Measurements from ENCODE around the gene ALOX5.

DNA sequence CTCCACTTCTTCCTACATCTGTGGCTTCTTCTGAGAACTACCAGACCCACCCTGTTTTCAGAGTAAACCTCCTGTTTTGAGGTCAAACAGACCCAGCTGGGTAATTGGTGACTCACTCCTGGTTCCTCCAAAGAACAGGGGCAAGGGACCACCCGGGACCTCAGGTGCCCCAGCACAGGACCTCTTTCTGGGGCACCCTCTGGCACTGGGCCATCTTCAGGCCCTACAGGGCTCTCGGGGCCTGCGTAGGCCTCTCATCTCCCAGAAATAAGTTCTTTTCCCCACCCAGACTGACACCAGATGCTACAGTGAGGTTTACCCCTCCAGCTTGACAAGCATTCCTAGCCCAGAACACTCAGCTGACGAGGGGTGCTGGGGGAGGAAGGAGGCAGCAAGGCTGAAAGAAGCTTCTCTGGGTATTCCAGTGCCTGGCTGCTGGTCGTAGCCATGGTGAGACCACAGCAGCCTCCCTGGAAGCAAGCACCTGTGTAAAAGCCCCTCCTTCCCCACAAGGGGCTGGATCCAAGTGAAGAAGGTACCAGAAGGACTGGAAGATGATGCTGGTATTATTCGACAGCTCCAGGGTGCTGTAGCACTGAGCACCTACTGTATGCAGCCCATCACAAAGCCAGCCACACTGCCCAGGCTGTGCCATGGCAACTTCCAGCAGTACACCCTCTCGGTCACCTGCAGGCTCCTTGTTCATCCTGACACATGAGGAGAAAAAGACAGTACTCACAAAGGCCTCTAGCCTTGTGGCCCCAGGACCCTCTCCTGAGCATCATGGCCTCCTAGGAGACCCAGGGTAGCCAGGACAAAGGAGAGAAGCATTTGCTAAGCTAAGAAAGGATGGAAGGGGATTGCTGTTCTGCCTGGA lies 47.4 kb downstream of the ALOX5 start:
- TF ChIP-seq CTCF (conservative IDR thresholded peaks at IDR 0.05; ENCODE audit: low read depth, low read length), result no peak
- no peak for TF ChIP-seq CHD1 (IDR thresholded peaks at IDR 0.05; ENCODE audit: low read depth, low read length)
- TF ChIP-seq POLR2A (IDR thresholded peaks at IDR 0.05; ENCODE audit: low read depth, low read length), result no peak
- no peak for TF ChIP-seq ELK1 (IDR thresholded peaks at IDR 0.05; ENCODE audit: borderline replicate concordance, low read depth, low read length)
- no peak for TF ChIP-seq CEBPB (IDR thresholded peaks at IDR 0.05; ENCODE audit: low read depth, low read length)
- no peak for TF ChIP-seq USF2 (IDR thresholded peaks at IDR 0.05; ENCODE audit: low read depth, low read length)
- no peak for TF ChIP-seq RAD21 (IDR thresholded peaks at IDR 0.05; ENCODE audit: low read length)
- no peak for TF ChIP-seq RCOR1 (IDR thresholded peaks at IDR 0.05; ENCODE audit: insufficient replicate concordance, low read length)
- no peak for TF ChIP-seq SMC3 (IDR thresholded peaks at IDR 0.05; ENCODE audit: low read depth, low read length)
- no peak for TF ChIP-seq RFX5 (IDR thresholded peaks at IDR 0.05; ENCODE audit: low read depth, low read length)
- no peak for TF ChIP-seq MXI1 (IDR thresholded peaks at IDR 0.05; ENCODE audit: borderline replicate concordance, low read depth, low read length)
- no peak for TF ChIP-seq BHLHE40 (IDR thresholded peaks at IDR 0.05; ENCODE audit: low read depth, low read length)
- TF ChIP-seq FOS (IDR thresholded peaks at IDR 0.05; ENCODE audit: low read depth, low read length), result no peak
- no peak for TF ChIP-seq MAFK (IDR thresholded peaks at IDR 0.05; ENCODE audit: low read depth, low read length)

All from IMR-90 (cell line).